GM21423 (cell line): ENCODE results near the gene PTPN20.

Experiments used
- ATAC-seq: cut with Tn5 transposase; IDR thresholded peaks from one replicate; pipeline ENCODE4 v1.9.1; 2021; ENCODE audit warnings: mild to moderate bottlenecking, moderate library complexity; ENCODE audit not compliant: unreplicated experiment

Gene PTPN20

DNA sequence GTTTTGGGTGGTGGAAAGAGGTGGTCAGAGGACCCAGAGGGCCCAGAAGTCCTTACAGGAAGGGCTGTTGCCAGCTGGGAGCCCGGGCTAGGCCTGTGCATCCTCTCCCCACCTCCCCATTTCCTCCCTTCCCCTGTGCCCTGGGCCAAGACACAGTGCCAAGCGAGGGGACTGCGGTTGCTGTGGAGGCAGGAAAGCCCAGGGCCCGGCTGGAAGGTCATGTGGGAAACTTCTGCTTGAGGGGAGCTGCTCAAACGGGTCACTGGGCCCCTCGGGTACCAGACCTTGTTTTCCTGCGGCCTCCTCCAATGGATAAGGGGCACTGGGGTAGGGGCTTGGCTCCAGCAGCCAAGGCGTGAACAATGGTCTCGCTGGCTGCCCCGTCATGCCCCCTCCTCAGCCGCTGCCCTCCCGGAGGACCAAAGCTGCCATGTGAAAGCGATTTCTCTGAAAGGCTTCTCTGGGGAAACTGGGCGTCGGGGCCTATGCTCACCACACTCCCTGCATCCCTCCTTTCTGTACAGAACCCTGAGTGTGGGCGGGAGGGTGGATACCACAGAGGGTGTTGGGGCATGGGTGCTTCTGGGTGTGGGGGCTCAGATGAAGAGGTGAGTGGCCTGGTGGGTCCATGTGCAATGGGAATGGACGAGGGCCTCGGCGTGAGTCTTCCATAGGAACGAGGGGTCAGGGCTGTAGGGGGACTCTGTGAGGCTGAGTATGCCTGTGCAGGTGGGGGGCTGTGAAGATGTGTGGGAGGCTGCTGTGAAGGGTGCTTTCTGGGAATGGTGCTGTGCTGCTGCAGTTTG lies 135.3 kb downstream of the PTPN20 start:
- no peak for ATAC-seq

DNA sequence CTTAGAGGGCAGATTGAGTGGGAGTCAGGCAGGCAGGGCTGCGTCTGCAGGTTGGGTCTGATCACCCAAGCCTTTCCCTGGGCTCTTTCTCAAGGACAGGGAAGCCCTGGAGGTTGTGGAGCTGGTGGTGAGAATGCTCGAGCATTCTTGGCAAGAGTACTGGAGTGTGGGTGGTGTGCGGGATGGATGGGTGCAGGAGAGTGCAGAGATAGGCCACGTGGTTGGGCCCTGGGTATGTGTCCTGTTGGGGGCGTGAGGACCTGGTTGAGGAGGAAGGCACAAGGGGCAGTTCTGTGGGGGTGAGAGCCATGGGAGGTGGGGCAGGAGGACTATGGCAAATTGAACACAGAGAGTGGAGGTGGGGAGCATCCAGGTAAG lies 135.9 kb downstream of the PTPN20 start:
- ATAC-seq = no peak

GRCh38 chr10:47047577-47048525 lies 136.6 kb downstream of the PTPN20 start:
- no peak for ATAC-seq

- no peak for ATAC-seq
Observed at GRCh38 chr10:47048526-47048905, 137.3 kb downstream of the PTPN20 start.

GRCh38 chr10:47049056-47049851 lies 138.0 kb downstream of the PTPN20 start:
- ATAC-seq = no peak

DNA sequence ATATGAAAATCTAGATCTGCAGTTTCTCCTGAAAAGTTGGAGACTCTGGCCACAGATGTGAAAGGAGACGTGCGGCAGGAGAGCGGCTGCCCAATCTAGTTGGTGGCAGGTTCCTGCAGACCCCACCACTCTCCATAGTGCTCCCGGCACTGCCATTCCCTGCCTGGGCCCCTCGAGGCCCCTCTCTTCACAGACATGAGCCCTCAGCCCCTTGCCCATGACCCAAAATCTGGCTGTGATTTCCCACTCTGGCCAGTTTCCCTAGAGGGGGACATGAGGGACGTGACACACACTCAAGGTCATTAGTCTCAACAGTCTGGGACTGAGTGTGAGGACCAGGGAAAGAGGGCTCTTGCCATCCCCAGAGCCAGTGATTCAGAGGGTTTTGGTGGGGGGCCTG lies 138.7 kb downstream of the PTPN20 start:
- ATAC-seq = no peak

DNA sequence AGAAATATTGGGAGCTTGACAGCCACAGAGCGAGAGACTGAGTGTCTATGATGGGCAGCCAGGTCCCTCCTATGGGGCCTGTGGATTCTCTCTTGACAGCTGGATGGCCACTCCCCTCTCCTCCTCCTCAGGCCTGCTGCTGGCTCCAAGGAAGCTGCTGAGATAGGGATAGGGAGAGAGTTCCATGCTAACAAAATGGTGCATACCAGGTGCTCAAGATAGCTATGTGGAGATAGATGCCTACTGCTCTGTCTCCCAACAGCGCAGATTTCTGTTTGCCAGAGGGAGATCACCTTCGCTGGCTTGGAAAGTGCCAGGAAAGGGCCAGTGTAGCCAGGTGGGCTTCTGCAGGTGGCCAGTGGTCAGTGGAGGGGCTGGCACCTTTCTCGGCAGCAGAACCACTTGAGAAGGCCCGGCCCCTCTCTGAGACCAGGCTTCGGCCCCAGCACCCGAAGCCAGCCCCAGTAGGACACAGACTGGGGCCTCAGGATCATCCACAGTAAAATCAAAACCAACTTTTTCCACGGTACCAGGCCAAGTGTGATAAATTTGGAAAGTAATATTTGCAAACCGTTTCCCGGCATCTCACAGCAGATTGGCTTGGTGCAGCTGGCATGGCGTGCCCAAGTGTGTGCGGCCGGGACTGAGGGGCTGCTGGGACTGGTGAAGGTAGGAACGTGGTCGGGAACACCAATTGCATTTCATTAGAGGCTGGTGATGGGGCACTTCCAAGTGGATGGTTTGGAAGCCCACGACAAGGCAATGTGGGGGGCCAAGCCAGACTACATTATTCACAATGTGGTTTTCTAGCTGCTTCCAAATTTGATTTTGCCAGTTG lies 139.6 kb downstream of the PTPN20 start:
- ATAC-seq = no peak

DNA sequence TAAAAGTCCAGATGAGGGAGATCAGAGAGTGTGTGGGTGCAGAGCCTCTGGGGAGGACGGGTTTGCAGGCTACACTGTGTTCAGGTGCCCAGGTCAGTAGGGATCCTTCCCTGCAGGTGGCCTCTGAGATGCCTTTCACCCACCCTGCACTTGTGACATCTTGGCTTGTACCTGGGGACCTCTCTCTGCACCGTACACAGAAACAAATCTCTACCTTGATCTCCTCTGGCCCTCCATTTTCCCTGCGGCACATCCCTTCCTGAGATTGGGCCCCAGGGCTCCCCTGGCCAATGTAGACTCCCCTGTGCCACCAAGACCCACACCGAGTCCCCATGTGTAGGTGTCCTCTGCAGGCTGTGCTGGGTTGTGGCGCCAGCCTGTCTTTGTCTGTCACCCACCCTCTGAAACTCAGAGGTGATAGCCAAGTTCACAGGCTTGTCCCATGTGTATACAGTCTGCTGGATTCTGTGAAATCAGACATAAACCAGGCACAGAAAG lies 140.6 kb downstream of the PTPN20 start:
- no peak for ATAC-seq
